K562 (cell line): Measurements from ENCODE around the gene CYSRT1. TPM values are rescaled to one million over a fixed set of nuclear protein-coding genes. Genes with fewer than 3 reads are reported as not detected.
A peak's percentile ranks its signal among the peaks of the same experiment; 100 is the strongest.

ENCODE experiments used
- CCNT2 ChIP-seq: IDR thresholded peaks from 2 replicates; pipeline ENCODE4 v1.6.1; 2011; ENCODE audit warnings: borderline replicate concordance, low read depth, mild to moderate bottlenecking, moderate library complexity, mixed read lengths, low read length; ENCODE audit not compliant: insufficient read length; ENCODE audit errors: extremely low read depth
- HCFC1 ChIP-seq: IDR thresholded peaks from 2 replicates; pipeline ENCODE4 v1.6.1; 2012; ENCODE audit warnings: low read depth, low read length, improper control_type of control experiment
- KAT7 ChIP-seq: sonication (generic); formaldehyde crosslinking; IDR thresholded peaks from 2 replicates; pipeline ENCODE4 v1.8.0; 2022; ENCODE audit warnings: missing genetic modification reagents, mild to moderate bottlenecking, borderline replicate concordance
- MECOM ChIP-seq: fragments of 250-450 bp; sonication (Bioruptor Pico); IDR thresholded peaks from 2 replicates; pipeline ENCODE4 v1.8.0; 2022; ENCODE audit warnings: inconsistent platforms
- MTA1 ChIP-seq: fragments of 450-650 bp; IDR thresholded peaks from 2 replicates; pipeline ENCODE4 v1.6.1; 2017; ENCODE audit warnings: borderline replicate concordance
- PRMT5 ChIP-seq: sonication (generic); formaldehyde crosslinking; IDR thresholded peaks from 2 replicates; pipeline ENCODE4 v1.5.0; 2020; ENCODE audit warnings: missing genetic modification reagents
- RFX1 ChIP-seq: fragments of 450-650 bp; IDR thresholded peaks from 2 replicates; pipeline ENCODE4 v1.6.1; 2016; ENCODE audit warnings: mild to moderate bottlenecking, moderate library complexity
- TFAM ChIP-seq: fragments of 250-450 bp; sonication (Bioruptor Pico); conservative IDR thresholded peaks from 2 replicates; pipeline ENCODE4 v1.5.0; 2021; ENCODE audit warnings: mild to moderate bottlenecking, moderate library complexity
- THAP7 ChIP-seq: fragments of 250-450 bp; sonication (Bioruptor Pico); IDR thresholded peaks from 2 replicates; pipeline ENCODE4 v1.5.0; 2021
- XRCC4 ChIP-seq: IDR thresholded peaks from one replicate; pipeline ENCODE4 v1.6.1; 2011; ENCODE audit not compliant: insufficient read depth, insufficient read length; ENCODE audit errors: extremely low read depth
- ZNF764 ChIP-seq: fragments of 250-450 bp; sonication (Bioruptor Pico); IDR thresholded peaks from 2 replicates; pipeline ENCODE4 v1.4.0; 2020; ENCODE audit warnings: low read depth, mild to moderate bottlenecking, moderate library complexity
- polyA plus RNA-seq, 8 experiments: library from polyadenylated mRNA; depleted of rRNA in 4 of 8; stranded (reverse) in 5 of 8; unstranded in 3 of 8; fragments of >200 nt; fragmentation: Nextera tagmentation in 2 of 8; fragmentation: Illumina TruSeq in 1 of 8; extraction: Ambion mirVana in 2 of 8; extraction: Trizol in 1 of 8; gene quantifications; 2 replicates each; pipeline versions ENCODE4 v1.2.1 to v1.2.3, GENCODE V29; 2011 to 2014; ENCODE audit warnings: inconsistent platforms in 1 of 8, missing spikeins in 1 of 8
- total RNA-seq, 7 experiments: library from RNA; depleted of rRNA in 6 of 7; stranded (reverse); fragments of >200 nt in 6 of 7; fragmentation: Illumina TruSeq in 2 of 7; extraction: Trizol in 2 of 7; gene quantifications; 2 replicates each; pipeline versions ENCODE4 v1.2.1 to v1.2.3, GENCODE V29; 2011 to 2021; ENCODE audit warnings: low replicate concordance in 1 of 7
- TF ChIP-seq, protein P1 (sequence below): IDR thresholded peaks from 2 replicates; pipeline ENCODE4 v1.6.1; 2011; ENCODE audit not compliant: insufficient read length; ENCODE audit errors: extremely low read depth
- TF ChIP-seq, protein P2 (sequence below): fragments of 250-450 bp; sonication (Bioruptor Pico); IDR thresholded peaks from 2 replicates; pipeline ENCODE4 v1.9.0; 2021; ENCODE audit warnings: mild to moderate bottlenecking, inconsistent platforms
- TF ChIP-seq, protein P3 (sequence below): sonication (generic); formaldehyde crosslinking; IDR thresholded peaks from 2 replicates; pipeline ENCODE4 v1.8.0; 2023; ENCODE audit warnings: mild to moderate bottlenecking, missing genetic modification reagents
- TF ChIP-seq, protein P4 (sequence below): fragments of 450-650 bp; IDR thresholded peaks from 2 replicates; pipeline ENCODE4 v1.7.1; 2018; ENCODE audit warnings: mild to moderate bottlenecking, low read depth; ENCODE audit not compliant: partially characterized antibody
- TF ChIP-seq, protein P5 (sequence below): fragments of 250-450 bp; sonication (Bioruptor Pico); IDR thresholded peaks from 2 replicates; pipeline ENCODE4 v1.8.0; 2021; ENCODE audit warnings: moderate library complexity, mild to moderate bottlenecking, inconsistent platforms

The CYSRT1 gene
- total and polyA plus RNA-seq, 9 of the 15 experiments (the other 6 are each of a cell fraction or from before 2014, with no cell fraction given), result 0.04 to 1.4 (median 0.42) TPM; not detected in 3

GRCh38 chr9:137205126-137206069 is 19.6 kb upstream of the CYSRT1 start, which contains the start of the genes NDOR1 and TMEM203 (continued):
- TF ChIP-seq, protein P1, sequence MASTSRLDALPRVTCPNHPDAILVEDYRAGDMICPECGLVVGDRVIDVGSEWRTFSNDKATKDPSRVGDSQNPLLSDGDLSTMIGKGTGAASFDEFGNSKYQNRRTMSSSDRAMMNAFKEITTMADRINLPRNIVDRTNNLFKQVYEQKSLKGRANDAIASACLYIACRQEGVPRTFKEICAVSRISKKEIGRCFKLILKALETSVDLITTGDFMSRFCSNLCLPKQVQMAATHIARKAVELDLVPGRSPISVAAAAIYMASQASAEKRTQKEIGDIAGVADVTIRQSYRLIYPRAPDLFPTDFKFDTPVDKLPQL, result no peak
- TF ChIP-seq, protein P2, sequence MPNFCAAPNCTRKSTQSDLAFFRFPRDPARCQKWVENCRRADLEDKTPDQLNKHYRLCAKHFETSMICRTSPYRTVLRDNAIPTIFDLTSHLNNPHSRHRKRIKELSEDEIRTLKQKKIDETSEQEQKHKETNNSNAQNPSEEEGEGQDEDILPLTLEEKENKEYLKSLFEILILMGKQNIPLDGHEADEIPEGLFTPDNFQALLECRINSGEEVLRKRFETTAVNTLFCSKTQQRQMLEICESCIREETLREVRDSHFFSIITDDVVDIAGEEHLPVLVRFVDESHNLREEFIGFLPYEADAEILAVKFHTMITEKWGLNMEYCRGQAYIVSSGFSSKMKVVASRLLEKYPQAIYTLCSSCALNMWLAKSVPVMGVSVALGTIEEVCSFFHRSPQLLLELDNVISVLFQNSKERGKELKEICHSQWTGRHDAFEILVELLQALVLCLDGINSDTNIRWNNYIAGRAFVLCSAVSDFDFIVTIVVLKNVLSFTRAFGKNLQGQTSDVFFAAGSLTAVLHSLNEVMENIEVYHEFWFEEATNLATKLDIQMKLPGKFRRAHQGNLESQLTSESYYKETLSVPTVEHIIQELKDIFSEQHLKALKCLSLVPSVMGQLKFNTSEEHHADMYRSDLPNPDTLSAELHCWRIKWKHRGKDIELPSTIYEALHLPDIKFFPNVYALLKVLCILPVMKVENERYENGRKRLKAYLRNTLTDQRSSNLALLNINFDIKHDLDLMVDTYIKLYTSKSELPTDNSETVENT (CRISPR knock-in tag), result peak; percentile 74
- no peak for TF ChIP-seq TFAM
- TF ChIP-seq, protein P3, sequence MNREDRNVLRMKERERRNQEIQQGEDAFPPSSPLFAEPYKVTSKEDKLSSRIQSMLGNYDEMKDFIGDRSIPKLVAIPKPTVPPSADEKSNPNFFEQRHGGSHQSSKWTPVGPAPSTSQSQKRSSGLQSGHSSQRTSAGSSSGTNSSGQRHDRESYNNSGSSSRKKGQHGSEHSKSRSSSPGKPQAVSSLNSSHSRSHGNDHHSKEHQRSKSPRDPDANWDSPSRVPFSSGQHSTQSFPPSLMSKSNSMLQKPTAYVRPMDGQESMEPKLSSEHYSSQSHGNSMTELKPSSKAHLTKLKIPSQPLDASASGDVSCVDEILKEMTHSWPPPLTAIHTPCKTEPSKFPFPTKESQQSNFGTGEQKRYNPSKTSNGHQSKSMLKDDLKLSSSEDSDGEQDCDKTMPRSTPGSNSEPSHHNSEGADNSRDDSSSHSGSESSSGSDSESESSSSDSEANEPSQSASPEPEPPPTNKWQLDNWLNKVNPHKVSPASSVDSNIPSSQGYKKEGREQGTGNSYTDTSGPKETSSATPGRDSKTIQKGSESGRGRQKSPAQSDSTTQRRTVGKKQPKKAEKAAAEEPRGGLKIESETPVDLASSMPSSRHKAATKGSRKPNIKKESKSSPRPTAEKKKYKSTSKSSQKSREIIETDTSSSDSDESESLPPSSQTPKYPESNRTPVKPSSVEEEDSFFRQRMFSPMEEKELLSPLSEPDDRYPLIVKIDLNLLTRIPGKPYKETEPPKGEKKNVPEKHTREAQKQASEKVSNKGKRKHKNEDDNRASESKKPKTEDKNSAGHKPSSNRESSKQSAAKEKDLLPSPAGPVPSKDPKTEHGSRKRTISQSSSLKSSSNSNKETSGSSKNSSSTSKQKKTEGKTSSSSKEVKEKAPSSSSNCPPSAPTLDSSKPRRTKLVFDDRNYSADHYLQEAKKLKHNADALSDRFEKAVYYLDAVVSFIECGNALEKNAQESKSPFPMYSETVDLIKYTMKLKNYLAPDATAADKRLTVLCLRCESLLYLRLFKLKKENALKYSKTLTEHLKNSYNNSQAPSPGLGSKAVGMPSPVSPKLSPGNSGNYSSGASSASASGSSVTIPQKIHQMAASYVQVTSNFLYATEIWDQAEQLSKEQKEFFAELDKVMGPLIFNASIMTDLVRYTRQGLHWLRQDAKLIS (CRISPR knock-in tag), result no peak; the same call in 1 of the 2 replicates
- peak; percentile 98 for TF ChIP-seq MTA1
- no peak for TF ChIP-seq XRCC4
- TF ChIP-seq, protein P4, sequence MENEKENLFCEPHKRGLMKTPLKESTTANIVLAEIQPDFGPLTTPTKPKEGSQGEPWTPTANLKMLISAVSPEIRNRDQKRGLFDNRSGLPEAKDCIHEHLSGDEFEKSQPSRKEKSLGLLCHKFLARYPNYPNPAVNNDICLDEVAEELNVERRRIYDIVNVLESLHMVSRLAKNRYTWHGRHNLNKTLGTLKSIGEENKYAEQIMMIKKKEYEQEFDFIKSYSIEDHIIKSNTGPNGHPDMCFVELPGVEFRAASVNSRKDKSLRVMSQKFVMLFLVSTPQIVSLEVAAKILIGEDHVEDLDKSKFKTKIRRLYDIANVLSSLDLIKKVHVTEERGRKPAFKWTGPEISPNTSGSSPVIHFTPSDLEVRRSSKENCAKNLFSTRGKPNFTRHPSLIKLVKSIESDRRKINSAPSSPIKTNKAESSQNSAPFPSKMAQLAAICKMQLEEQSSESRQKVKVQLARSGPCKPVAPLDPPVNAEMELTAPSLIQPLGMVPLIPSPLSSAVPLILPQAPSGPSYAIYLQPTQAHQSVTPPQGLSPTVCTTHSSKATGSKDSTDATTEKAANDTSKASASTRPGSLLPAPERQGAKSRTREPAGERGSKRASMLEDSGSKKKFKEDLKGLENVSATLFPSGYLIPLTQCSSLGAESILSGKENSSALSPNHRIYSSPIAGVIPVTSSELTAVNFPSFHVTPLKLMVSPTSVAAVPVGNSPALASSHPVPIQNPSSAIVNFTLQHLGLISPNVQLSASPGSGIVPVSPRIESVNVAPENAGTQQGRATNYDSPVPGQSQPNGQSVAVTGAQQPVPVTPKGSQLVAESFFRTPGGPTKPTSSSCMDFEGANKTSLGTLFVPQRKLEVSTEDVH, result peak; percentile 97
- no peak for TF ChIP-seq PRMT5
- no peak for TF ChIP-seq MECOM
- TF ChIP-seq THAP7, result no peak
- no peak for TF ChIP-seq RFX1
- peak; percentile 56 for TF ChIP-seq CCNT2
- TF ChIP-seq, protein P5, sequence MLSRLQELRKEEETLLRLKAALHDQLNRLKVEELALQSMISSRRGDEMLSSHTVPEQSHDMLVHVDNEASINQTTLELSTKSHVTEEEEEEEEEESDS (CRISPR knock-in tag), result no peak
- no peak for TF ChIP-seq KAT7 (CRISPR knock-in tag)
- TF ChIP-seq ZNF764, result no peak
- TF ChIP-seq HCFC1, result peak; percentile 86
